HepG2 (cell line): ENCODE results near the gene SLC22A23. TPM values are rescaled to one million over a fixed set of nuclear protein-coding genes. Genes with fewer than 3 reads are reported as not detected.

ENCODE experiments used
- ATAC-seq: fragments of 200-7000 bp; cut with Tn5 transposase; 3 replicates; pipeline ENCODE4 v1.9.1; 2020; ENCODE audit warnings: mild to moderate bottlenecking, moderate library complexity
- BruUV-seq: library from RNA; stranded (reverse); fragments of 400-500 nt; replicated peaks from 2 replicates; lab custom pipeline; 2021; lab: Mats Ljungman, UMichigan
- CTCF ChIA-PET: fragments of 300-600 bp; formaldehyde crosslinking; extraction: SDS; loops from one replicate; lab custom pipeline; 2021; ENCODE audit warnings: low total read pairs, inconsistent platforms, low intra/inter-chr PET ratio; lab: Yijun Ruan, JAX
- POLR2A ChIA-PET: fragments of 350-600 bp; sonication (Branson Sonifier 250); formaldehyde crosslinking; loops from one replicate; lab custom pipeline; 2020; ENCODE audit warnings: antibody characterized with exemption, inconsistent platforms; lab: Yijun Ruan, JAX
- DNase-seq: peaks from one replicate; pipeline ENCODE4 v3.0.0-alpha.2; 2015; ENCODE audit warnings: low spot score
- FAIRE-seq: peaks from 3 replicates; lab custom pipeline; 2011; peaks lifted over from hg19 to GRCh38; lab: Jason Lieb, UNC
- H2AFZ ChIP-seq: one replicate; pipeline ENCODE4 v1.6.1; 2011; ENCODE audit warnings: low read length, inconsistent platforms
- H3K27ac ChIP-seq: fragments of 300-600 bp; 3 replicates; pipeline ENCODE4 v1.8.0; 2011; ENCODE audit warnings: mixed run types, mild to moderate bottlenecking, mixed read lengths, low read length, inconsistent platforms; ENCODE audit not compliant: insufficient read depth; ENCODE audit errors: extremely low read length
- H3K27me3 ChIP-seq, 2 experiments: fragments of 200-600 bp in 1 of 2; 2 replicates in 1 of 2; 3 replicates in 1 of 2; pipeline versions ENCODE4 v1.6.0 to v1.8.0; 2011; ENCODE audit warnings: low read length in 2 of 2, mild to moderate bottlenecking in 2 of 2, moderate library complexity in 2 of 2, inconsistent platforms in 1 of 2; ENCODE audit not compliant: insufficient read depth in 2 of 2, control insufficient read depth in 1 of 2
- H3K36me3 ChIP-seq, 2 experiments: fragments of 200-600 bp in 1 of 2; replicated peaks in 1 of 2; 2 replicates in 1 of 2; 3 replicates in 1 of 2; pipeline versions ENCODE4 v1.5.1 to v1.8.0; 2011; ENCODE audit warnings: low read length in 2 of 2, inconsistent platforms in 1 of 2; ENCODE audit not compliant: insufficient read depth in 2 of 2, control insufficient read depth in 1 of 2
- H3K4me1 ChIP-seq: 2 replicates; pipeline ENCODE4 v1.5.1; 2012; ENCODE audit warnings: low read length, inconsistent platforms; ENCODE audit not compliant: insufficient read depth
- H3K4me2 ChIP-seq: 2 replicates; pipeline ENCODE4 v1.6.0; 2011; ENCODE audit warnings: low read depth, low read length, inconsistent platforms
- H3K4me3 ChIP-seq, 3 experiments: fragments of 200-600 bp in 1 of 3; sonication (generic), shearing (Covaris generic) in 1 of 3; replicated peaks in 1 of 3; 2 replicates each; pipeline ENCODE4 v1.5.1; 2011 to 2016; ENCODE audit warnings: low read length in 3 of 3, inconsistent platforms in 2 of 3, low read depth in 2 of 3, mild to moderate bottlenecking in 2 of 3, control low read depth in 1 of 3, mixed read lengths in 1 of 3; ENCODE audit not compliant: insufficient read depth in 1 of 3
- H3K79me2 ChIP-seq: one replicate; pipeline ENCODE4 v1.6.1; 2011; ENCODE audit warnings: low read length, inconsistent platforms; ENCODE audit not compliant: insufficient read depth
- H3K9ac ChIP-seq: 2 replicates; pipeline ENCODE4 v1.6.0; 2011; ENCODE audit warnings: mild to moderate bottlenecking, low read depth, low read length, inconsistent platforms; ENCODE audit not compliant: insufficient read depth
- H3K9me3 ChIP-seq: 2 replicates; pipeline ENCODE4 v1.5.1; 2012; ENCODE audit warnings: mild to moderate bottlenecking, low read length
- H4K20me1 ChIP-seq: 2 replicates; pipeline ENCODE4 v1.6.0; 2011; ENCODE audit warnings: inconsistent platforms, mild to moderate bottlenecking, low read length, moderate library complexity; ENCODE audit not compliant: insufficient read depth
- ATF2 ChIP-seq: sonication (generic); formaldehyde crosslinking; IDR thresholded peaks from 2 replicates; pipeline ENCODE4 v1.4.0; 2020; ENCODE audit warnings: missing genetic modification reagents
- GPN1 ChIP-seq: sonication (generic); formaldehyde crosslinking; IDR thresholded peaks from 2 replicates; pipeline ENCODE4 v1.5.1; 2020; ENCODE audit warnings: missing genetic modification reagents, borderline replicate concordance
- HNRNPL ChIP-seq: fragments of 200-400 bp; formaldehyde crosslinking; IDR thresholded peaks from 2 replicates; pipeline ENCODE4 v1.6.1; 2017; ENCODE audit warnings: mild to moderate bottlenecking, low read depth, low read length
- SKI ChIP-seq: fragments of 450-650 bp; IDR thresholded peaks from one replicate; pipeline ENCODE4 v1.6.1; 2018; ENCODE audit warnings: mild to moderate bottlenecking; ENCODE audit not compliant: partially characterized antibody
- TBX2 ChIP-seq: sonication (generic); formaldehyde crosslinking; IDR thresholded peaks from 2 replicates; pipeline ENCODE4 v1.5.0; 2020; ENCODE audit warnings: missing genetic modification reagents, mild to moderate bottlenecking, borderline replicate concordance
- ZNF160 ChIP-seq: sonication (generic); formaldehyde crosslinking; IDR thresholded peaks from 2 replicates; pipeline ENCODE4 v1.8.0; 2022; ENCODE audit warnings: mild to moderate bottlenecking, inconsistent platforms, missing genetic modification reagents
- ZNF609 ChIP-seq: sonication (generic); formaldehyde crosslinking; IDR thresholded peaks from 2 replicates; pipeline ENCODE4 v1.4.0; 2020; ENCODE audit warnings: mild to moderate bottlenecking, missing genetic modification reagents, borderline replicate concordance
- ZNF850 ChIP-seq: sonication (generic); formaldehyde crosslinking; conservative IDR thresholded peaks from 2 replicates; pipeline ENCODE4 v1.9.0; 2021; ENCODE audit warnings: mild to moderate bottlenecking, missing genetic modification reagents
- WGBS: methylation state at CpG from one replicate; pipeline ENCODE4 v1.1.6; 2017; ENCODE audit warnings: low lambda C conversion rate; 5-methylcytosine and 5-hydroxymethylcytosine counted together
- in situ Hi-C: cut with HindIII; loops from 2 replicates; pipeline ENCODE4 v1.10.0; 2017; ENCODE audit warnings: low pct_unique_long_range_greater_than_20kb; ENCODE audit not compliant: extremely low pct_ligation_motif_present
- intact Hi-C: fragments of 100-400 bp; cut with micrococcal nuclease; formaldehyde crosslinking; loops from one replicate; pipeline ENCODE4 v1.10.0; 2022; ENCODE audit not compliant: unreplicated experiment
- polyA plus RNA-seq, 8 experiments: library from polyadenylated mRNA; depleted of rRNA in 3 of 8; stranded (reverse) in 7 of 8; unstranded in 1 of 8; fragments of >200 nt; fragmentation: Illumina TruSeq in 4 of 8; extraction: Trizol in 4 of 8; gene quantifications; 2 replicates each; pipeline versions ENCODE4 v1.2.1 to v1.2.3, GENCODE V29; 2011 to 2016; ENCODE audit warnings: low read depth in 4 of 8, missing spikeins in 1 of 8, mixed read lengths in 1 of 8; ENCODE audit not compliant: insufficient read depth in 1 of 8
- total RNA-seq, 5 experiments: library from RNA; depleted of rRNA; stranded (reverse); fragments of >200 nt; fragmentation: Illumina TruSeq; extraction: Trizol; gene quantifications; 2 replicates each; pipeline ENCODE4 v1.2.3, GENCODE V29; 2016; ENCODE audit warnings: low read depth in 1 of 5

Gene SLC22A23
- total and polyA plus RNA-seq, 2 of the 13 experiments (the other 11 are each of a cell fraction or from before 2014, with no cell fraction given): 11.8 to 17.5 TPM

GRCh38 chr6:3449750-3450305, 7.0 kb downstream of the SLC22A23 start:
- 96% methylated on average over 5 of the region's 5 CpGs for WGBS

GRCh38 chr6:3449321-3449720, 7.5 kb downstream of the SLC22A23 start:
- no peaks in the 10 kb centered on the region for H3K9me3 ChIP-seq
- peaks cover 78% of the 10 kb centered on the region for H3K4me1 ChIP-seq
- no peak overlapping the region for H2AFZ ChIP-seq
- FAIRE-seq: no peak
- peaks cover 49% of the 10 kb centered on the region for H4K20me1 ChIP-seq
- peaks cover 88% of the 10 kb centered on the region for H3K79me2 ChIP-seq
- no peak overlapping the region for H3K4me2 ChIP-seq
- in situ Hi-C loops: no loop called here
- 90% methylated on average over 2 of the region's 2 CpGs for WGBS
- BruUV-seq: no TSS peak
- ATAC-seq: no peak
- H3K27ac ChIP-seq: no peak overlapping the region
- no peaks in the 10 kb centered on the region; a peak in 1 of 5 replicates for H3K27me3 ChIP-seq
- H3K36me3 ChIP-seq: peaks cover 7 to 35% of the 10 kb centered on the region in 2 experiments; a peak in 4 of 5 replicates
- H3K4me3 ChIP-seq: no peak overlapping the region
- ChIA-PET POLR2A (no interaction called here), CTCF (no interaction called here)
- no peak overlapping the region for H3K9ac ChIP-seq
- intact Hi-C loops: no loop called here
- DNase-seq: no peak
- TF ChIP-seq TBX2 (CRISPR knock-in tag) (no peak), ZNF160 (CRISPR knock-in tag) (no peak), ZNF850 (CRISPR knock-in tag) (no peak), HNRNPL (no peak), GPN1 (CRISPR knock-in tag) (no peak), SKI (no peak), ZNF609 (CRISPR knock-in tag) (no peak)

More at GRCh38 chr6:3449750-3450305, 7.0 kb downstream of the SLC22A23 start:
- Histone ChIP-seq H3K9ac (no peak overlapping the region), H2AFZ (no peak overlapping the region), H3K36me3 (peaks cover 7 to 35% of the 10 kb centered on the region in 2 experiments; a peak in 4 of 5 replicates), H3K27me3 (no peaks in the 10 kb centered on the region; a peak in 1 of 5 replicates), H3K4me2 (no peak overlapping the region), H3K4me1 (peaks cover 78% of the 10 kb centered on the region), H3K27ac (no peak overlapping the region), H4K20me1 (peaks cover 49% of the 10 kb centered on the region), H3K4me3 (no peak overlapping the region), H3K79me2 (peaks cover 88% of the 10 kb centered on the region), H3K9me3 (no peaks in the 10 kb centered on the region)
- TF ChIP-seq ATF2: no peak
- ChIA-PET CTCF (no interaction called here), POLR2A (no interaction called here)
- BruUV-seq: no TSS peak
- ATAC-seq (no peak), FAIRE-seq (no peak), DNase-seq (no peak)
- in situ Hi-C loops (loop anchor here (5.0 to 10.0 kb wide), 2 partner anchors 33 to 285 kb away; no protein-coding TSS in a partner anchor), intact Hi-C loops (loop anchor here (5.0 kb wide), 1 partner anchor 153 kb away; no protein-coding TSS in a partner anchor)
